NCI-H226 (cell line): ENCODE results near the gene AKAP5.
A peak's percentile ranks its signal among the peaks of the same experiment; 100 is the strongest.

ENCODE experiments used
- DNase-seq: peaks from one replicate; pipeline ENCODE4 v3.0.0-alpha.2; 2015

Gene AKAP5

GRCh38 chr14:64463195-64463594 lies 2.1 kb upstream of the AKAP5 start:
- DNase-seq: no peak

- no peak for DNase-seq
Measured at GRCh38 chr14:64463873-64464272, 1.4 kb upstream of the AKAP5 start.

- DNase-seq: no peak
Measured at GRCh38 chr14:64464651-64465050, 648 bp upstream of the AKAP5 start.

GRCh38 chr14:64465831-64466554 lies 694 bp downstream of the AKAP5 start:
- DNase-seq: peak; percentile 34

- DNase-seq: no peak
Measured at GRCh38 chr14:64467101-64467500, 1.8 kb downstream of the AKAP5 start.

- DNase-seq: no peak
Measured at GRCh38 chr14:64467566-64467965, 2.3 kb downstream of the AKAP5 start.

GRCh38 chr14:64468451-64468850 lies 3.2 kb downstream of the AKAP5 start:
- no peak for DNase-seq

- DNase-seq: no peak
Measured at GRCh38 chr14:64474041-64474440, 8.7 kb downstream of the AKAP5 start.

- DNase-seq: no peak
Measured at GRCh38 chr14:64474698-64475097, 9.4 kb downstream of the AKAP5 start.

GRCh38 chr14:64475585-64476273 lies 10.4 kb downstream of the AKAP5 start:
- no peak for DNase-seq

- no peak for DNase-seq
Measured at GRCh38 chr14:64476438-64476837, 11.1 kb downstream of the AKAP5 start.

GRCh38 chr14:64478634-64479250 lies 13.4 kb downstream of the AKAP5 start:
- no peak for DNase-seq

- no peak for DNase-seq
Measured at GRCh38 chr14:64488590-64489099, 23.3 kb downstream of the AKAP5 start.

GRCh38 chr14:64491637-64492036 lies 26.3 kb downstream of the AKAP5 start:
- no peak for DNase-seq

GRCh38 chr14:64493455-64493854 lies 28.2 kb downstream of the AKAP5 start:
- DNase-seq: no peak

GRCh38 chr14:64495252-64495651 lies 30.0 kb downstream of the AKAP5 start:
- no peak for DNase-seq

- DNase-seq: no peak
Measured at GRCh38 chr14:64496764-64497163, 31.5 kb downstream of the AKAP5 start.

GRCh38 chr14:64500088-64500487 lies 34.8 kb downstream of the AKAP5 start:
- no peak for DNase-seq

GRCh38 chr14:64501411-64502171 lies 36.3 kb downstream of the AKAP5 start:
- peak; percentile 97 for DNase-seq

GRCh38 chr14:64502456-64502855 lies 37.2 kb downstream of the AKAP5 start:
- no peak for DNase-seq

- DNase-seq: peak; percentile 71
Measured at GRCh38 chr14:64502887-64503433, 37.7 kb downstream of the AKAP5 start.

- peak; percentile 99 for DNase-seq
Measured at GRCh38 chr14:64503434-64504309, 38.4 kb downstream of the AKAP5 start, which contains the start of gene ZBTB25. ZBTB25 (minus strand) TSS chr14:64503838; CDS start chr14:64490533, 13,305 bp downstream.
